Fibroblast of pulmonary artery (primary cell): Measurements from ENCODE around the gene PTPRD.

Source experiments
- DNase-seq: peaks from one replicate; pipeline ENCODE4 v3.0.0-alpha.2; 2010; ENCODE audit warnings: low read depth
- H3K4me3 ChIP-seq: replicated peaks from 2 replicates; pipeline ENCODE4 v1.5.1; 2011; ENCODE audit warnings: low read depth, mild to moderate bottlenecking, control low read depth, low read length, moderate library complexity
- TF ChIP-seq, protein P1 (sequence below): IDR thresholded peaks from 2 replicates; pipeline ENCODE4 v1.5.1; 2011; ENCODE audit warnings: mild to moderate bottlenecking, control low read depth, low read length, inconsistent platforms; ENCODE audit errors: missing control alignments

PTPRD gene

DNA sequence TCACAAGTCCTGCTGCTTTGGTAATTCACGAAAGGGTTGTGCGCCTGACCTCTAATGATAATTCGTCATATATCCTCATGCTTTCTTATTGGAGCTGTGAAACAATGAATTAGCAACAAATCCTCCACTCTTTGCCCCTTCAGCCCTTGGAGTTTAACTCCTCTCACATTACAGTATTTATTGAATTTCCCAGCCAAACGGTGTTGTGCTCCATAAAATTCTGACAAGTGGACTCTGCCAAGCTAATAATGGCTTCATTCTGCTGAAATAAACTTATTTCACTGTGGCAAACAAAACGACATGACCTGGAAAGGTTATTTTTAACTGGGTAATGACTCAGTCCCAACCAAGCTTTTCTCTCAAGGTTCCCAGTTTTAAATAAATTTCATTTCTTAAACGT, 1828.9 kb downstream of the PTPRD start:
- TF ChIP-seq, protein P1, sequence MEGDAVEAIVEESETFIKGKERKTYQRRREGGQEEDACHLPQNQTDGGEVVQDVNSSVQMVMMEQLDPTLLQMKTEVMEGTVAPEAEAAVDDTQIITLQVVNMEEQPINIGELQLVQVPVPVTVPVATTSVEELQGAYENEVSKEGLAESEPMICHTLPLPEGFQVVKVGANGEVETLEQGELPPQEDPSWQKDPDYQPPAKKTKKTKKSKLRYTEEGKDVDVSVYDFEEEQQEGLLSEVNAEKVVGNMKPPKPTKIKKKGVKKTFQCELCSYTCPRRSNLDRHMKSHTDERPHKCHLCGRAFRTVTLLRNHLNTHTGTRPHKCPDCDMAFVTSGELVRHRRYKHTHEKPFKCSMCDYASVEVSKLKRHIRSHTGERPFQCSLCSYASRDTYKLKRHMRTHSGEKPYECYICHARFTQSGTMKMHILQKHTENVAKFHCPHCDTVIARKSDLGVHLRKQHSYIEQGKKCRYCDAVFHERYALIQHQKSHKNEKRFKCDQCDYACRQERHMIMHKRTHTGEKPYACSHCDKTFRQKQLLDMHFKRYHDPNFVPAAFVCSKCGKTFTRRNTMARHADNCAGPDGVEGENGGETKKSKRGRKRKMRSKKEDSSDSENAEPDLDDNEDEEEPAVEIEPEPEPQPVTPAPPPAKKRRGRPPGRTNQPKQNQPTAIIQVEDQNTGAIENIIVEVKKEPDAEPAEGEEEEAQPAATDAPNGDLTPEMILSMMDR, result no peak
- DNase-seq, result no peak

DNA sequence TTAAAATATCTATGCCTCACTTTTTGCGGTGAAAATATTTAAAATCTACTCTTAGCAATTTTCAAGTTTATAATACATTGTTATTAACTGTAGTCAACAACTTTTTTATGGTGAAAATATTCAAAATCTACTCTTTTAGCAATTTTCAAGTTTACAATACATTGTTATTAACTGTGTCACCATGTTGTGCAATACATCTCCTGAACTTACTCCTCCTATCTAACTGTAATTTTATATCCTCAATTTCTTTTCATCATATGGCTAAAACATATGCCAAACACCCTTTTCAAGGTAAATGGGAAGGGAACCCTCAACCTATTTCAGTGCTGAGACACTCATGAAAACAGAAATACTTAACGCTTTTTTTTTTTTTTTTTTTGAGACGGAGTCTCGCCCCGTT, 1830.6 kb downstream of the PTPRD start:
- H3K4me3 ChIP-seq, result no peak overlapping the region
- TF ChIP-seq, protein P1, result no peak
- DNase-seq, result peak; percentile 7

More for the DNA sequence above, 1828.9 kb downstream of the PTPRD start:
- H3K4me3 ChIP-seq, result no peak overlapping the region

DNA sequence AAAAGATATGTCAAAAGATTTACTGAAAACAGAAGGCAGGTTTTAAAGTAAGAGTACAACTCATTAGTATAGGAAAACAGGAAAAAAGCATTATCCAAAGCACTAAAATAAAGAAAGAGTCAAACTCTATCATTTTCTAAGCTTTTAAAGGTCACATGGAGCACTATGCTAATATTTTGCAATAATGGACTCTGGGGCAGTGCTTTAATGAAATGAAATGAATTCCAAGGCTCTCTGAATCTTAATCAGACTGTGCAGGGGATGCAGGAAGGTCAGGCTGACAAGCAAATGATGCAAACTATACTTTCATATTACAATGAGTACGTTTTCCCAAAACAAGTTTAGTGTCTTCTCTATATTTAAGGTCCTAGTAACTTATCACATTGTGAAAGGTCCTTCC, 1831.3 kb downstream of the PTPRD start:
- no peak for DNase-seq
- TF ChIP-seq, protein P1, result no peak
- H3K4me3 ChIP-seq, result no peak overlapping the region

DNA sequence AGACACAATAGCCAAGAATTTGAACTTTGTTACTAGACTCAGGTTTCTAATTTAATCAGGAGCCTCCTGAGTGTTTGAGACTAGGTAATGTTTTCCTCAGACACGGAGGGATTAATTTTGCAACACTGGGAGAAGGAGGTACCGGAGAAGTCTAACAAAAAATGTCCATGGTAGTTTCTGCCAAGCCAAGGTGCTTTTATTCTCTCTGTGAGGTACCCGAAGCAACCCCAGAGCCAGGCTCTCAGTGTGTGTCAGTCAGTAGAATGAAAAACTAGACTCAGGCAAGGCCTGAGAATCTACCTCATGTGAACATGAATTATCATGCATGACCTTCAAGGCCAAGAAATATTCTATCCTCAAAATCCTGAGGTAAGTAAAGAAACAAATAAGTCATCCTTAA, 1832.4 kb downstream of the PTPRD start:
- DNase-seq, result no peak
- H3K4me3 ChIP-seq, result no peak overlapping the region
- TF ChIP-seq, protein P1, result no peak

GRCh38 chr9:8779478-8779877, 1833.3 kb downstream of the PTPRD start:
- no peak overlapping the region for H3K4me3 ChIP-seq
- DNase-seq, result no peak
- TF ChIP-seq, protein P1, result no peak

DNA sequence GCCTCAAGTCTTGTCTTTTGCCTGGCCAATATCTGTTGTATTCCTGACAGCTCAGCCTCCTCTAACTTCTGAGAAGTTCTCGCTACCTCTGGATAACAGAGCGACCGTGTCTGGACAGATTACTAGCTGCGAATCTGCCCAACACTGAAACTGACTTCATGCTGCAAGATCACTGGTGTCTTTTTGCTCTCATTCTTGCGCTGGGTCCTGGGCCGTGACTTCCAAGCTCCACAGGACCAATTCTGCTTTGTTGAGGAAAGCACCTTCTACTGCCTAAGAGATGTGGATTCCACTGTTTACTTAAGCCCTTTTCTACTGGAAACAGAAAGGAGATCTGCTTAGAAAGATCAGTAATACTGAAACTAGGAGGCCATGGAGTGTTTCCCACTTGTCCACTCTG, 1834.4 kb downstream of the PTPRD start:
- TF ChIP-seq, protein P1, result no peak
- no peak overlapping the region for H3K4me3 ChIP-seq
- no peak for DNase-seq

GRCh38 chr9:8772302-8772701, 1840.5 kb downstream of the PTPRD start:
- DNase-seq, result no peak
- TF ChIP-seq, protein P1, result no peak
- H3K4me3 ChIP-seq, result no peak overlapping the region
